ENCODE data around the gene TCF7L2.

TCF7L2 gene

DNA sequence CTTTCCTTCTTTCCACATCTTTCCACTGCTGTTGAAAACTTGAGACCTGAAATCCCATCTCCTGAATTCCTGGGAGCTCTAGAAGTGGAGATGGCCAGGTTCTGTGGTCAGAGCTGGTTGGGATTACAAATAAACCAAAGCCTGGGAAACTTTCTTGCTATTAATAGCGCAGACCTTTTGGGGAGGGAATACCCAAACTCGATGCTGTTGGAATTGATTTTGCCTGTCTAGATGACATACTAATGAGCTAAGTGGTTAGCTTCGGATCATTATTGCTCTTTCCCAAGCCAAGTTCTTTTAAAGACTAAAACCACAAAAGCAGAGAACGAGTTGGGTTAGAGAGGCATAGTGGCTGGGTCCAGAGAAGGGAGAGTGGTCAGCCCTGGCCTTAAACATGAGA is 76.6 kb downstream of the TCF7L2 start:
- DNase-seq = no peak

GRCh38 chr10:113027230-113027573 is 77.2 kb downstream of the TCF7L2 start:
- DNase-seq = no peak

GRCh38 chr10:113027574-113028455 is 77.8 kb downstream of the TCF7L2 start:
- no peak for DNase-seq

GRCh38 chr10:113028456-113029440 is 78.7 kb downstream of the TCF7L2 start:
- DNase-seq = no peak

DNA sequence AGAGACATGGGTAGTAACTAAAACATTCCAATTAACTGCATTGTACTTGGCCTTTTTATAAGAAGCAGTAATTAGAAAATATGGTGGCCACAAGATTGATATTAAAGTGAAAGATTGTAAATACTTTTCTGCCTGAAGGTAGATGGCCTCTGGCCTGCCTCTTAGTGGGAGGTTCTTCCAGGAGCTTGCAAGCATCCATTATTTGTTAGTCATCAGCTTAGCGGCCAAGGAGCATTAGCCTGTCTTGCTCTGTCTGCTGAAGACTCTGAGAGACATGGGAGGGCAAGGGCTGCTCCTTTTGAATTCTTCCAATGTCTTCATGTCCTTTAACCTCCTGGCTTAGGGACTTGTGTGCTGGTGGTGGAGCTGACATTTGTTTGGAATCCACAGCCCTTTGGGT is 80.4 kb downstream of the TCF7L2 start:
- DNase-seq = no peak

- no peak for DNase-seq
Observed at GRCh38 chr10:113031147-113031546, 81.1 kb downstream of the TCF7L2 start.

DNA sequence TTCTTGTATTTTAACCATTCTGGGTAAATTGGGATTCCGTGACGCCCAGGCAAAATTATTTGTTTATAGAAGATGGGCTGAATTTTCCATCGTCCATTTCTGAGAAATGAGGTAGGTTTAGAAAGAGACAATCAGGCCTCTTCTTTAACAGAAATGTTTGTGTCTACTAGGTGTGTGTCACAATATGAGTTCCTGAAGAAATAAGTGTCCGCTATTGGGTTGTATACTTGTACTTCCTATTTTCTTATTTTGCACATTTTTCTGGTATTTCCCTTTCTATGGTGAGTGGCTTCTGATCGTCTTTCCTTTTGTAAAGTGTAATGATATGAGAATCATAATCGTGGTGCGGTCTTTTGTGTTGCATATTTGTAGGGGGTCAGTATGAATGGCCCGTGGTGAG is 83.9 kb downstream of the TCF7L2 start:
- no peak for DNase-seq

GRCh38 chr10:113035732-113036312 is 85.8 kb downstream of the TCF7L2 start:
- no peak for DNase-seq

DNA sequence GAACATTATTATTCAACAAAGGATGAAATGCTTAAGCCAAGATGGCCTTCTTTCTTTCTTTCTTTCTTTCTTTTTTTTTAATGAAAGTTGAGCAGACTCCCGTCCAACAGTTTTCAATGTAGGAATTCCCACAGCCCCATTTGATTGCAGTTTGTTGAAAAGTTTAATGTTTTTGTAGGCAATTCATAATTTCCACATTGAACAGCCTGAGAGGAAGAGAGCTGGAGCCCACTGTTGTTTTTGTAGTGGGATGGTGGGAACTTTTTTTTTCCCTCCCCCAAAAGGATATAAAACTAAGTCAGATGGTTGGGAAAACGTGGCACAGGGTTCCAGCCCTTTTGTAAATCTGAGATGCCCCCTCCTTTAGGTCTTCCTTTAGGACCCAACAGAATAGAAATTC is 86.6 kb downstream of the TCF7L2 start:
- DNase-seq = no peak

GRCh38 chr10:113037218-113037617 is 87.2 kb downstream of the TCF7L2 start:
- no peak for DNase-seq

DNA sequence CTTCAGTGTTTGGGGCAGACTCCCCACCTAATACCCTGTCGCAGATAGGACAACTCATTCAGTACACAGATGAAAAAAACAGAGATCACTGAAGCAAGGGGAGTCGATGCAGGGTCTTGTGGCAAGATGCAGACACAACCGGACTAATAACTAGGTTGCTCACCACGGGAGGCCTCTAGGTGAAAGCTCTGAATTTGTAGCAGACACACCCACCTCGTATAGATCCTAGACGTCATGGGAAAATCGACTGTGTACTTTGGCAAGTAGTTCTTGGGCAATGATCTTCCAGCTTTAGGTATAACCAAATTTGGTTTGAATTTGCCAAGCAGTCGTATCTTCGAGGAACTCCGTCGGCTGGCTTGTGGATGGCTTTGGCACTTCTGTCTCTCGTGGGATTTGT is 88.1 kb downstream of the TCF7L2 start:
- DNase-seq = no peak

- no peak for DNase-seq
Observed at GRCh38 chr10:113038985-113039384, 88.9 kb downstream of the TCF7L2 start.

GRCh38 chr10:113041324-113041723 is 91.3 kb downstream of the TCF7L2 start:
- no peak for DNase-seq

- no peak for DNase-seq
Observed at GRCh38 chr10:113041841-113042750, 92.0 kb downstream of the TCF7L2 start.

- DNase-seq = no peak
Observed at GRCh38 chr10:113042868-113043267, 92.8 kb downstream of the TCF7L2 start.

- DNase-seq = no peak
Observed at GRCh38 chr10:113044016-113044755, 94.1 kb downstream of the TCF7L2 start.

GRCh38 chr10:113045147-113046055 is 95.4 kb downstream of the TCF7L2 start:
- no peak for DNase-seq

- DNase-seq = no peak
Observed at GRCh38 chr10:113047151-113047550, 97.1 kb downstream of the TCF7L2 start.

DNA sequence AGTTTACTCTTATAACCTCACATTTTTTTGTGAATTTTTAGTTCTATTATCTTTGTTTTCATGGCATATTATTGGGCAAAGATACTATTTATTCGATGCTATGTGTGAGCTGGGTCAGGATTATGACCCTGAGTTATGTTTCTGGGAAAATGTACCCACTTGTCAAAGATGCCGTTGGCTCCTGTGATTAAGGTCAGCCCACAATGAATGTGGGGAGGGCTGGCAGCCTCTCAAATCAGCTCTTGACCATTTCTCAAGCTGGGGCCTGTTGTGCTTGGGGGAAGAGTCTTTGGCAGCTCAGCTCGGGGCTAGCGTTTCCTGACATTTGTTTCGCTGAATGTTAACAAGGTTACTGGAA is 97.5 kb downstream of the TCF7L2 start:
- no peak for DNase-seq

Data from effector CD8-positive, alpha-beta T cell (primary cell).